WERI-Rb-1 (cell line): ENCODE data around the gene SRSF7.
"Not testable (repeated sequence)": the region's sequence is repeated elsewhere in the genome, so short reads cannot be mapped to it uniquely, and the experiment has no call there.

Experiments
- DNase-seq: peaks from one replicate; pipeline ENCODE4 v3.0.0-alpha.2; 2020
- H3K27ac ChIP-seq: fragments of 250-450 bp; sonication (Bioruptor Pico); 2 replicates; pipeline ENCODE4 v1.5.1; 2020; ENCODE audit warnings: mild to moderate bottlenecking, moderate library complexity
- H3K27me3 ChIP-seq: fragments of 250-450 bp; sonication (Bioruptor Pico); 2 replicates; pipeline ENCODE4 v1.5.1; 2021; ENCODE audit warnings: mild to moderate bottlenecking, low read depth, moderate library complexity; ENCODE audit not compliant: insufficient read depth, severe bottlenecking
- H3K36me3 ChIP-seq: fragments of 250-450 bp; sonication (Bioruptor Pico); 2 replicates; pipeline ENCODE4 v1.5.1; 2020; ENCODE audit warnings: mild to moderate bottlenecking, moderate library complexity
- H3K4me3 ChIP-seq: 2 replicates; pipeline ENCODE4 v1.5.1; 2011; ENCODE audit warnings: low read depth, mild to moderate bottlenecking, control low read depth, low read length
- H3K9me3 ChIP-seq: fragments of 250-450 bp; sonication (Bioruptor Pico); 2 replicates; pipeline ENCODE4 v1.5.1; 2021; ENCODE audit warnings: mild to moderate bottlenecking, moderate library complexity; ENCODE audit not compliant: severe bottlenecking
- TF ChIP-seq, protein P1 (sequence below): IDR thresholded peaks from 2 replicates; pipeline ENCODE4 v1.5.1; 2011; ENCODE audit warnings: low read depth, mild to moderate bottlenecking, control low read depth, inconsistent platforms, low read length

SRSF7 gene

DNA sequence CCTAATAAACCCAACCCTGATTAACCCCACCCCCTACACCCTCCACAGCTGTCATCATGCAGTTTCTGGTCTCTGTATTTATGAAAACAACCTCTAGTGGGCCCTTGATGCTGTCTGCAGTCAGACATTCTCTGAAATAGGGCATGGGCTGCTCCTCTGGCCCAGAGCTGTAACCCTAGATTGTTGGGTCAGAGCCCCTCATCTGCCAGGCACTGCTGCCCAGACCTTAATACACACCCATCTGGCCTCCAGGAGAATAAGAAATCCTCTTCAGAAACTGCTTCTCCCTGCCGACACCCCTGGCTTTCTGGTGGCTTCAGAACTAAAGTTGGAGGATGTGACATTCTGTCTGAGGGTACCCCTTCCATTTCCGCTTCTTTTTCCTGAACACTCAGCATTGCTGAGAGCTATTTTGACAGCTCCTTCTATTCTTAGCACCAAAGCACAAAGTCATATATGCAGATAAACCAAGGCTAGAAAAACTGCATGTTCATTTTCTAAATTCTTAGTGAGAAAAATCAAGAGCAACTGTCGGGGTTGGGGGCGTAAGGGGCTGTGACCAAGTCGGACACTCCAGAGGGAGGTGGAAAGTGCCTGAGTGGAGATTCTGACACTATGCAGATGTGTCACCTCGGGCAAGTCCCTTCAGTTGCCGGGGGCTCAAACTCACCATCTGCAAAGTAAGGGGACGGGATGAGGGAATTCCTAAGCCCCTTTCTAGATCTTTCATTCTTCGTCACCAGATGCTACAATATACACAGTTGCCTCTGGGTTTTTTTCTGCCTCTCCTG lies 28.7 kb downstream of the SRSF7 start:
- TF ChIP-seq, protein P1, sequence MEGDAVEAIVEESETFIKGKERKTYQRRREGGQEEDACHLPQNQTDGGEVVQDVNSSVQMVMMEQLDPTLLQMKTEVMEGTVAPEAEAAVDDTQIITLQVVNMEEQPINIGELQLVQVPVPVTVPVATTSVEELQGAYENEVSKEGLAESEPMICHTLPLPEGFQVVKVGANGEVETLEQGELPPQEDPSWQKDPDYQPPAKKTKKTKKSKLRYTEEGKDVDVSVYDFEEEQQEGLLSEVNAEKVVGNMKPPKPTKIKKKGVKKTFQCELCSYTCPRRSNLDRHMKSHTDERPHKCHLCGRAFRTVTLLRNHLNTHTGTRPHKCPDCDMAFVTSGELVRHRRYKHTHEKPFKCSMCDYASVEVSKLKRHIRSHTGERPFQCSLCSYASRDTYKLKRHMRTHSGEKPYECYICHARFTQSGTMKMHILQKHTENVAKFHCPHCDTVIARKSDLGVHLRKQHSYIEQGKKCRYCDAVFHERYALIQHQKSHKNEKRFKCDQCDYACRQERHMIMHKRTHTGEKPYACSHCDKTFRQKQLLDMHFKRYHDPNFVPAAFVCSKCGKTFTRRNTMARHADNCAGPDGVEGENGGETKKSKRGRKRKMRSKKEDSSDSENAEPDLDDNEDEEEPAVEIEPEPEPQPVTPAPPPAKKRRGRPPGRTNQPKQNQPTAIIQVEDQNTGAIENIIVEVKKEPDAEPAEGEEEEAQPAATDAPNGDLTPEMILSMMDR, result peak; percentile 21; the same call in 1 of the 2 replicates
- no peak overlapping the region; the same call in 1 of the 2 replicates for H3K27ac ChIP-seq
- H3K36me3 ChIP-seq, result no peaks in the 10 kb centered on the region; the same call in none of the 2 replicates
- no peaks in the 10 kb centered on the region for H3K27me3 ChIP-seq
- peak; percentile 63 for DNase-seq
- peaks cover 3% of the 10 kb centered on the region for H3K9me3 ChIP-seq
- H3K4me3 ChIP-seq, result no peak overlapping the region

- H3K27ac ChIP-seq, result peak overlapping the region; percentile 65
Observed at GRCh38 chr2:38720613-38721241, 30.4 kb downstream of the SRSF7 start.

DNA sequence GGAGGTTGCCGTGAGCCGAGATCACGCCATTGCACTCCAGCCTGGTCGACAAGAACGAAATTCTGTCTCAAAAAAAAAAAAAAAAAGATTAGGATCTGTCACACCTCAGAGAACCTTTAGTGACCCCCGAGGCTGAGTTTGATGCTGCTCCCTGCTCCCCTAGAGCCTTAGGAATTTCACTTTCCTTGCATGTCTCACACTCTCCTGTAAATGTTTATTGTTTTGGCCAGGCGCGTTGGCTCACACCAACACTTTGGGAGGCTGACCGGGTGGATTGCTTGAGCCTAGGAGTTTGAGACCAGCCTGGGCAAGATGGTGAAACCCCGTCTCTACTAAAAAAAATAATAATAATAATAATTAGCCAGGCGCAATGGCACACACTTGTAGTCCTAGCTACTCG lies 31.5 kb downstream of the SRSF7 start:
- no peaks in the 10 kb centered on the region for H3K27me3 ChIP-seq
- H3K4me3 ChIP-seq, result no peak overlapping the region
- H3K9me3 ChIP-seq, result peaks cover 3% of the 10 kb centered on the region
- H3K36me3 ChIP-seq, result no peaks in the 10 kb centered on the region; the same call in none of the 2 replicates
- H3K27ac ChIP-seq, result peak overlapping the region; percentile 65; the same call in 1 of the 2 replicates
- no peak for DNase-seq
- TF ChIP-seq, protein P1, result no peak

More at GRCh38 chr2:38720613-38721241, 30.4 kb downstream of the SRSF7 start:
- no peaks in the 10 kb centered on the region for H3K27me3 ChIP-seq
- TF ChIP-seq, protein P1, result no peak
- H3K9me3 ChIP-seq, result peaks cover 3% of the 10 kb centered on the region
- H3K4me3 ChIP-seq, result no peak overlapping the region
- no peaks in the 10 kb centered on the region; the same call in none of the 2 replicates for H3K36me3 ChIP-seq
- DNase-seq, result peak; percentile 73

GRCh38 chr2:38718601-38719000 lies 32.6 kb downstream of the SRSF7 start:
- TF ChIP-seq, protein P1, result no peak
- no peak overlapping the region for H3K4me3 ChIP-seq
- DNase-seq, result no peak

GRCh38 chr2:38716185-38716584 lies 35.0 kb downstream of the SRSF7 start:
- Histone ChIP-seq H3K27ac (no peak overlapping the region), H3K36me3 (no peaks in the 10 kb centered on the region; the same call in none of the 2 replicates), H3K9me3 (peaks cover 3% of the 10 kb centered on the region), H3K4me3 (no peak overlapping the region), H3K27me3 (no peaks in the 10 kb centered on the region)
- no peak for DNase-seq
- TF ChIP-seq, protein P1, result no peak

More at GRCh38 chr2:38718601-38719000, 32.6 kb downstream of the SRSF7 start:
- Histone ChIP-seq H3K36me3 (no peaks in the 10 kb centered on the region; the same call in none of the 2 replicates), H3K9me3 (peaks cover 3% of the 10 kb centered on the region), H3K27me3 (no peaks in the 10 kb centered on the region), H3K27ac (no peak overlapping the region)

- H3K27me3 ChIP-seq, H3K27ac ChIP-seq, H3K36me3 ChIP-seq, H3K4me3 ChIP-seq, DNase-seq, H3K9me3 ChIP-seq: not testable (repeated sequence)
Observed at GRCh38 chr2:38714941-38715340, 36.2 kb downstream of the SRSF7 start.
